Mesothelial cell of epicardium (in vitro differentiated cells): ENCODE results near the gene SORBS1. TPM values are rescaled to one million over a fixed set of nuclear protein-coding genes. Genes with fewer than 3 reads are reported as not detected.

Source experiments
- DNase-seq, 2 experiments: peaks; one replicate each; pipeline ENCODE4 v3.0.0; 2021; ENCODE audit warnings: low spot score in 2 of 2; ENCODE audit not compliant: unreplicated experiment in 2 of 2
- H3K27ac Mint-ChIP-seq: 2 replicates; pipeline ENCODE4 v1.8.0; 2021; ENCODE audit warnings: mixed read lengths
- H3K27me3 Mint-ChIP-seq: 2 replicates; pipeline ENCODE4 v1.8.0; 2021; ENCODE audit warnings: low read depth, mixed read lengths
- H3K36me3 Mint-ChIP-seq: 2 replicates; pipeline ENCODE4 v1.8.0; 2021; ENCODE audit warnings: mixed read lengths
- H3K4me1 Mint-ChIP-seq: 2 replicates; pipeline ENCODE4 v1.8.0; 2021; ENCODE audit warnings: mixed read lengths
- H3K4me3 Mint-ChIP-seq: 2 replicates; pipeline ENCODE4 v1.8.0; 2021; ENCODE audit warnings: mild to moderate bottlenecking, moderate library complexity, mixed read lengths
- H3K9me3 Mint-ChIP-seq: 2 replicates; pipeline ENCODE4 v1.8.0; 2021; ENCODE audit warnings: mixed read lengths
- total RNA-seq: library from RNA; stranded (reverse); gene quantifications from 3 replicates; pipeline ENCODE4 v1.2.1, GENCODE V29; 2021
- TF ChIP-seq, protein P1 (sequence below): fragments of 200-600 bp; sonication (generic); IDR thresholded peaks from one replicate; pipeline ENCODE4 v1.5.0; 2021; ENCODE audit warnings: antibody characterized with exemption; ENCODE audit not compliant: unreplicated experiment

Gene SORBS1
- total RNA-seq, 1 donor from 2014 or later, result 24.9 TPM

DNA sequence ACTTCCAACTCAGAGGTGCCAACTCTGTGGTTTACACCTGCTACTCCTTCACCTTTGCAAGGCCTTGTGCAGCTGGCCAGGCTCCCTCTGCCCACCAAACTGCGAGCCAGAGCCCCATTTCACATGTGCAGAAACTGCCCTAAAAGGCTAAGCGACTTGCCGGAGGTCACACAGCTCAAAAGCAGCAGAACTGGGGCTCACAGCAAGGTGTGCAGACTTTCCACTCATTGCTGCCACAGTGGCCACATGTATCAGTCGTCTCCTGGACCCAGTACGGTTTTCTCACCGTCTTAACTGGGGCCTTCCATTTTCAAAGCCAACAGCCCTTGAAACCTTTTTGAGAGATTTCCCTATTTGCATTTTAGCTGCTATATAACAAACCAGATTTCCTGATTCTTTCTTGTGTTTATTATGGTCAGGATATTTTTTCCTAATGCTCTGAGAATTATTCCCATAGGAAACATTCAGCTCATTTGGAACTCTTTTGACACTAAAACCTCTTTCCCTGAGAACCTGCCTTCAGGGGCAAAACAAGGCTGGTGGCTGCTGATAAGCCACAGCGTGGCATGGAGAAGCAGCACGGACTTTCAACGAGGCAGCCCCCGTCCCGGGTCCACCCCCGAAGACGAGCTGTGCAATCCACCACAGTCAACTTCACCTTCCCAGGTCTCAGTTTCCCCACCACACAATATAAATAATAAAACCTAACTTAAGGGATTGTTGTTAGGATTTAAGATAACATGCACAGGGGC lies 29.9 kb downstream of the SORBS1 start:
- Mint-ChIP-seq H3K4me1 (peaks cover 13% of the 10 kb centered on the region), H3K27ac (no peak overlapping the region), H3K9me3 (no peaks in the 10 kb centered on the region), H3K36me3 (no peaks in the 10 kb centered on the region), H3K4me3 (no peak overlapping the region), H3K27me3 (no peaks in the 10 kb centered on the region)
- TF ChIP-seq, protein P1, sequence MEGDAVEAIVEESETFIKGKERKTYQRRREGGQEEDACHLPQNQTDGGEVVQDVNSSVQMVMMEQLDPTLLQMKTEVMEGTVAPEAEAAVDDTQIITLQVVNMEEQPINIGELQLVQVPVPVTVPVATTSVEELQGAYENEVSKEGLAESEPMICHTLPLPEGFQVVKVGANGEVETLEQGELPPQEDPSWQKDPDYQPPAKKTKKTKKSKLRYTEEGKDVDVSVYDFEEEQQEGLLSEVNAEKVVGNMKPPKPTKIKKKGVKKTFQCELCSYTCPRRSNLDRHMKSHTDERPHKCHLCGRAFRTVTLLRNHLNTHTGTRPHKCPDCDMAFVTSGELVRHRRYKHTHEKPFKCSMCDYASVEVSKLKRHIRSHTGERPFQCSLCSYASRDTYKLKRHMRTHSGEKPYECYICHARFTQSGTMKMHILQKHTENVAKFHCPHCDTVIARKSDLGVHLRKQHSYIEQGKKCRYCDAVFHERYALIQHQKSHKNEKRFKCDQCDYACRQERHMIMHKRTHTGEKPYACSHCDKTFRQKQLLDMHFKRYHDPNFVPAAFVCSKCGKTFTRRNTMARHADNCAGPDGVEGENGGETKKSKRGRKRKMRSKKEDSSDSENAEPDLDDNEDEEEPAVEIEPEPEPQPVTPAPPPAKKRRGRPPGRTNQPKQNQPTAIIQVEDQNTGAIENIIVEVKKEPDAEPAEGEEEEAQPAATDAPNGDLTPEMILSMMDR, result no peak
- DNase-seq, result no peak

DNA sequence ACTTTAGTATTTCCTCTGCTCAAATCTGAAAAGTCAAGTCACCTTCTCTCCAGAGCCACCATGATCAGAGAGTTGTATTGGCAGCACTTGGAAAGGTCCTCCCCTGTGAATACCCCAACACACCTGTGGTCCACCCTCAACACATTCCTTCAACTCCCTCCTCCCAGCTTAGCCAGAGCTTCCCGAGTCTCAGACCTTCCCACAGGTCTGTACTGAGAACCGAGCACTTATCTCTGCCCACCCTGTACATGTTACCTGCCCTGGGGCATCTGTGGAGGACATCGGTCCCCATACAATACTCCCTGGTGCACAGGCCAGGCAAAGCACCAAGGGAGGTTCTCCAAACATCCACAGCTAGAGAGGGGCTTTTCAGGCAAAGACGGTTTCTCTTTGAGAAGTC lies 30.6 kb downstream of the SORBS1 start:
- Mint-ChIP-seq H3K4me1 (peaks cover 7% of the 10 kb centered on the region), H3K4me3 (no peak overlapping the region), H3K27me3 (no peaks in the 10 kb centered on the region), H3K27ac (no peak overlapping the region), H3K9me3 (no peaks in the 10 kb centered on the region), H3K36me3 (no peaks in the 10 kb centered on the region)
- no peak for DNase-seq
- TF ChIP-seq, protein P1, result no peak

DNA sequence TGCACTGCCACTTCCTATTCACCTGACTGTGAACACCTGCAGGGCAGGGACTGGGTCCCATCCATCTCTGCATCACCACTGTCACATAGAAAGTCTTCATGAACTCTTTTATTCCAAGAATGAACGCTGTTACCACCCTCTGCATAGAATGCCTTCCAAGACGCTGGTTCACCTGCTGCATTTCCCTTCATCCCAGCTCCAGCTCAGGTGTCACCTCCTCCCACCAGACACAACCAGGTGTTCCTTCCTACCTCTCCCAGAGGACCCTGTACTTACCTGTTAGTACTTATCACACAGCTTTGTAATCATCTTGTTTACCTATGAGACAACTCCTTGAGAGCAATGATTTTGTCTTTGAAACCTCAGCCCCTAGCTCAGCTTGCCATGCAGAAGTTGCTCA lies 31.1 kb downstream of the SORBS1 start:
- TF ChIP-seq, protein P1, result no peak
- Mint-ChIP-seq H3K27ac (no peak overlapping the region), H3K9me3 (no peaks in the 10 kb centered on the region), H3K27me3 (no peaks in the 10 kb centered on the region), H3K4me3 (no peak overlapping the region), H3K36me3 (no peaks in the 10 kb centered on the region), H3K4me1 (peaks cover 2% of the 10 kb centered on the region)
- no peak for DNase-seq

DNA sequence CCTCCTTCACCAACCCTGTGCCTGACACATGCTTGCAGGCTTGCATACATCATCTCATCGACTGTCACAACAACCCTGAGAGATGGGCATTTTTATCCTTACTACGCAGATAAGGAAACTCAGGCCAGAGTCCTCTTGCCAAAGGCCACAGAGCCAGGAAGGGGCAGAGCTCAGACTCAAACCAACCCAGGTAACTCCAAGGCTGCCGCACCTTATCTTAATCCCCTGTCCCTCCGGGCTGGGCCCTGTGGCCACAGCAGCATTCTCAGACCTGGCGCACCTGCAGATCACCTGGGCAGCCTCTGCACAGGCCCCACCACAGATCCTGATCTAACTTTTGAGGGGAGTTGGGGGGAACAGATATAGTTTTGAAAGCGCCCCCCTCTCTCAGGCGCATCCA lies 35.1 kb downstream of the SORBS1 start:
- TF ChIP-seq, protein P1, result no peak
- H3K27me3 Mint-ChIP-seq, result no peaks in the 10 kb centered on the region
- peaks cover 1% of the 10 kb centered on the region for H3K4me1 Mint-ChIP-seq
- no peak overlapping the region for H3K27ac Mint-ChIP-seq
- DNase-seq, result no peak
- H3K4me3 Mint-ChIP-seq, result no peak overlapping the region
- H3K9me3 Mint-ChIP-seq, result no peaks in the 10 kb centered on the region
- no peaks in the 10 kb centered on the region for H3K36me3 Mint-ChIP-seq

DNA sequence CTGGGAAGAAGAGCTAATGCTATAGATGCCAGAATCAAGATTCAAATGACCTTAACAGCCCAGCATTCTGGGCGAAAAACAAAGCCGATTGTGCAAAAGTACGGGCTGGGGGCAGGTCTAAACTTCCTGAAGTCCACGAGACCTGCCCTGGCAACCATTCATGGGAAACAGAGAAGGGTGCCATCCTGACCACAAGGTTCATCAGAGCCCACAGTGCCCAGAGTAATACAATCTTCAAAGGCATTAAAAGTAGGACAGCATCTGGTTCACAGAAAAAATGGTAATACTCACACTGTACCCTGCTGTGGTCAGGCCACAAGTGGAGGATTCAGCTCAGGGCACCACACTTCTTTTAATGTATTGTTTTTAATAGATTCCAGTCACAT lies 36.1 kb downstream of the SORBS1 start:
- H3K9me3 Mint-ChIP-seq, result no peaks in the 10 kb centered on the region
- no peaks in the 10 kb centered on the region for H3K36me3 Mint-ChIP-seq
- peaks cover 3% of the 10 kb centered on the region for H3K4me1 Mint-ChIP-seq
- TF ChIP-seq, protein P1, result no peak
- no peak for DNase-seq
- H3K27ac Mint-ChIP-seq, result no peak overlapping the region
- no peaks in the 10 kb centered on the region for H3K27me3 Mint-ChIP-seq
- H3K4me3 Mint-ChIP-seq, result no peak overlapping the region
